ENCODE data around the gene LMNTD2. TPM values are rescaled to one million over a fixed set of nuclear protein-coding genes. Genes with fewer than 3 reads are reported as not detected.

LMNTD2 gene
- total RNA-seq, 4 donors from 2014 or later: 0.14 to 2.2 (median 0.51) TPM; not detected in 1

DNA sequence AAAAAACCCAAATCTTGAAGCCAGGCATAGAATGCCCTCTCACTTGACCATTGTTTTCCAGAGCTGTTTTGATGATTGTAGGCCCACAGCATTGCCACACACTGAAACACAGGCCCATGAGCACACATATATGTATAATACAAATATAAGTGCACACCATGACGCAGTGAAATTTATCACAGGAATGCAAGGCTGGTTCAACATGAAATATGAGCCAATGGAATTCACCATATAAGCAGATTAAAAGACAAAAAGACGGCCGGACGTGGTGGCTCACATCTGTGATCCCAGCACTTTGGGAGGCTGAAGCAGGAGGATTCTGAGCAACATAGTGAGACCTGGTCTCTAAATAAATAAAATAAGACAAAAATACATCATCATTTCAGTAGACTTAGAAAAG lies 44.1 kb downstream of the LMNTD2 start:
- Histone ChIP-seq H3K27me3 (no peaks in the 10 kb centered on the region), H3K9me3 (no peaks in the 10 kb centered on the region), H3K4me1 (no peaks in the 10 kb centered on the region), H3K27ac (no peak overlapping the region), H3K4me3 (no peak overlapping the region), H3K36me3 (no peaks in the 10 kb centered on the region)
- DNase-seq: no peak
- intact Hi-C loops (cut with DNase I; ENCODE audit: low total_unique reads): no loop called here
- TF ChIP-seq, protein P1, sequence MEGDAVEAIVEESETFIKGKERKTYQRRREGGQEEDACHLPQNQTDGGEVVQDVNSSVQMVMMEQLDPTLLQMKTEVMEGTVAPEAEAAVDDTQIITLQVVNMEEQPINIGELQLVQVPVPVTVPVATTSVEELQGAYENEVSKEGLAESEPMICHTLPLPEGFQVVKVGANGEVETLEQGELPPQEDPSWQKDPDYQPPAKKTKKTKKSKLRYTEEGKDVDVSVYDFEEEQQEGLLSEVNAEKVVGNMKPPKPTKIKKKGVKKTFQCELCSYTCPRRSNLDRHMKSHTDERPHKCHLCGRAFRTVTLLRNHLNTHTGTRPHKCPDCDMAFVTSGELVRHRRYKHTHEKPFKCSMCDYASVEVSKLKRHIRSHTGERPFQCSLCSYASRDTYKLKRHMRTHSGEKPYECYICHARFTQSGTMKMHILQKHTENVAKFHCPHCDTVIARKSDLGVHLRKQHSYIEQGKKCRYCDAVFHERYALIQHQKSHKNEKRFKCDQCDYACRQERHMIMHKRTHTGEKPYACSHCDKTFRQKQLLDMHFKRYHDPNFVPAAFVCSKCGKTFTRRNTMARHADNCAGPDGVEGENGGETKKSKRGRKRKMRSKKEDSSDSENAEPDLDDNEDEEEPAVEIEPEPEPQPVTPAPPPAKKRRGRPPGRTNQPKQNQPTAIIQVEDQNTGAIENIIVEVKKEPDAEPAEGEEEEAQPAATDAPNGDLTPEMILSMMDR (IDR thresholded peaks at IDR 0.05): no peak
- no peak for TF ChIP-seq POLR2A (IDR thresholded peaks at IDR 0.05)

DNA sequence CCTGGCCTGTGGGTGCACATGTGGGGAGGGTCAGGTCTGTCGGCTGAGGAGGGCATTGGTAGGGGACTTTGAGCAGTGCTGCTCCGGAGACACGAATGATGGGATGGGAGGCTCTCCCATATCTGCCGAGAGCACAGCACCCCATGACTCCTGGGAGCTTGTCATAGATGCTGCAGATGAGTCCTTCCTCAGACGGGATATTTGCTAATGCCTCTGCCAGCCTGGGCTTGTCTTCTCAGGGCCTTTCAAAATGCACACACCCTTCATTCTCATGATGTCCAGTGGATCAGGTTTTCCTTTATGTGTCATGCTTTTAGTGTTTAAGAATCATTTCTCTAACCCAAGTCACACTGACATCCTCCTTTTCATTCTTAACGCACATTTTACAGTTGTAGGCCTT lies 45.4 kb downstream of the LMNTD2 start:
- Histone ChIP-seq H3K4me3 (no peak overlapping the region), H3K4me1 (no peaks in the 10 kb centered on the region), H3K9me3 (no peaks in the 10 kb centered on the region), H3K27me3 (no peaks in the 10 kb centered on the region), H3K36me3 (no peaks in the 10 kb centered on the region), H3K27ac (no peak overlapping the region)
- DNase-seq: no peak
- intact Hi-C loops (cut with DNase I; ENCODE audit: low total_unique reads): no loop called here
- TF ChIP-seq POLR2A (IDR thresholded peaks at IDR 0.05): no peak
- TF ChIP-seq, protein P1 (IDR thresholded peaks at IDR 0.05): no peak

DNA sequence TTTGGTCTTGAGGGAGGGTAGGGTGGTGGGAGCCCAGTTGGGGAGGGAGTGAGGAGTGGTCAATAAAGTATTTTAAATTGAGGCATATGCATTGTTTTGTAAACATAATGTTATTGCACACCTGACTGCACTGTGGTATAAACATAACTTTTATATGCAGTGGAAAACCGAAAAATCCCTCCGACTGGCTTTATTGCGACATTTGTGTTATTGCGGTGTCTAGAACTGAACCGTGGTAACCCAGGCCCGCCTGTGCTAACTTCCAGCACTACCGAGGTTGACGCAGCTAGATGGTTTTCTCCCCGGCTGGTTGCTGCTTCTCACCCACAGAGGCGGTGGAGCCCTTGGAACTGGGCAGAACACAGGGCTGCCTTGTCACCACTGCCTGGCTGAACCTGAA lies 45.9 kb downstream of the LMNTD2 start:
- Histone ChIP-seq H3K4me3 (no peak overlapping the region), H3K9me3 (no peaks in the 10 kb centered on the region), H3K36me3 (no peaks in the 10 kb centered on the region), H3K4me1 (no peaks in the 10 kb centered on the region), H3K27ac (no peak overlapping the region), H3K27me3 (no peaks in the 10 kb centered on the region)
- TF ChIP-seq POLR2A (IDR thresholded peaks at IDR 0.05): no peak
- TF ChIP-seq, protein P1 (IDR thresholded peaks at IDR 0.05): no peak
- no peak for DNase-seq
- intact Hi-C loops (cut with DNase I; ENCODE audit: low total_unique reads): no loop called here

DNA sequence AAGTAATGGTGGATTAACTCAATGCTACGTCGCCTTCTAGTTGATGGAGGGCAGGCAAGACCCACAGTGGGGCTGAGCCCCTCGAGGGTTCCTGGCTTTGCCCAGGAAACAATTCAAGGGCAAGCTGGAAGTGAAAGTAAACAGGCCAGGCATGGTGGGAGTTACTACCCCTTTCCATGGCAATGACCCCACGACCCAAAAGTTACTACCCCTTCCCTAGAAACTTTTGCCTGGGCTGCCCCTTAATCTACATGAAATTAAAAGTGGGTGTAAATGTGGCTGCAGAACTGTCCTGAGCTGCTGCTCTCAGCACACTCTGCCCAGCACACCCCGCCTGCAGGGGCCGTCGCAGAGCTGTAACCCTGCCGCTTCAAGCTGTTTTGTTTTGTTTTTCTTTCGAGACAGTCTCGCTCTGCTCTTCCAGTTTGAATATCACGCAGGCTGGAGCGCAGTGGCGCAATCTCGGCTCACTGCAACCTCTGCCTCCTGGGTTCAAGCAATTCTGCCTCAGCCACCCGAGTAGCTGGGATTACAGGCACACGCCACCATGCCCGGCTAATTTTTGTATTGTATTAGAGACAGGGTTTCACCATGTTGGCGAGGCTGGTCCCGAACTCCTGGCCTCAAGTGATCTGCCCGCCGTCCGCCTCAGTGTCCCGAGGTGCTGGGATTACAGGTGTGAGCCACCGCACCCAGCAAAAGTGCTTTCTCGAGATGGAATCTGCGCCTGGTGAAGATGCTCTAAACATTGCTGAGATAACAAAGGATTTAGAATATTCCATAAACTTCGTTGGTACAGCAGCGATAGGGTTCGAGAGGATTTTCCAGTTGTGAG lies 47.6 kb downstream of the LMNTD2 start:
- H3K4me1 ChIP-seq: no peaks in the 10 kb centered on the region
- H3K27me3 ChIP-seq: no peaks in the 10 kb centered on the region
- intact Hi-C loops (cut with DNase I; ENCODE audit: low total_unique reads): no loop called here
- H3K27ac ChIP-seq: no peak overlapping the region
- TF ChIP-seq, protein P1 (IDR thresholded peaks at IDR 0.05): no peak
- no peak for TF ChIP-seq POLR2A (IDR thresholded peaks at IDR 0.05)
- no peaks in the 10 kb centered on the region for H3K36me3 ChIP-seq
- DNase-seq: no peak
- no peak overlapping the region for H3K4me3 ChIP-seq
- no peaks in the 10 kb centered on the region for H3K9me3 ChIP-seq

DNA sequence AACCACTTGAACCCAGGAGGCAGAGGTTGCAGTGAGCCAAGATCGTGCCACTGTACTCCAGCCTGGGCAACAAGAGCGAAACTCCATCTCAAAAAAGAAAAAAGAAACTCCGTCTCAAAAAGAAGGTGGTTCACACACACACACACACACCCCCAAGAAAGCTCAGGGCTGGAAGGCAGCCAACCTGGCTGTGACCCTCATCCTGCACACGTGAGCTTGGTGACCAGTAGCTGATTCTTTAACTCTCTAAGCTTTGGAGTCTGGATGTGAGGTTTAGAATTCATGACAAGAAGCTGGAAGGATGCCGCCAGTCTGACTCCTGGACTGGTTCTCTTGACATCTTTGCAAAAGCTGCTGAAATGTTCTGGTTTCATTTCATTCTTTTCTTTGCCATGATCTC lies 51.6 kb downstream of the LMNTD2 start:
- Histone ChIP-seq H3K27ac (no peak overlapping the region), H3K9me3 (no peaks in the 10 kb centered on the region), H3K36me3 (no peaks in the 10 kb centered on the region), H3K4me1 (peaks cover 0 to 5% of the 10 kb centered on the region in 2 donors), H3K4me3 (no peak overlapping the region), H3K27me3 (no peaks in the 10 kb centered on the region)
- intact Hi-C loops (cut with DNase I; ENCODE audit: low total_unique reads): no loop called here
- DNase-seq: no peak
- no peak for TF ChIP-seq POLR2A (IDR thresholded peaks at IDR 0.05)
- TF ChIP-seq, protein P1 (IDR thresholded peaks at IDR 0.05): no peak

Data from uterus (tissue), 4 donors.